Smooth muscle cell (in vitro differentiated cells): Measurements from ENCODE around the gene OTUD7B. TPM values are rescaled to one million over a fixed set of nuclear protein-coding genes. Genes with fewer than 3 reads are reported as not detected.

Experiments
- DNase-seq: peaks from one replicate; lab custom pipeline; 2025; ENCODE audit not compliant: unreplicated experiment; lab: John Stamatoyannopoulos, UW
- H2AFZ ChIP-seq: fragments of 200-600 bp; sonication (generic); 2 replicates; pipeline ENCODE4 v1.6.0; 2016; ENCODE audit warnings: antibody characterized with exemption, low read depth, mild to moderate bottlenecking
- H3F3A ChIP-seq: fragments of 200-600 bp; sonication (generic); 2 replicates; pipeline ENCODE4 v1.6.0; 2017; ENCODE audit warnings: antibody characterized with exemption, low read depth
- H3K27ac ChIP-seq: fragments of 200-600 bp; sonication (generic); 2 replicates; pipeline ENCODE4 v1.5.1; 2016; ENCODE audit warnings: low read depth, mild to moderate bottlenecking
- H3K27me3 ChIP-seq: fragments of 200-600 bp; sonication (generic); 2 replicates; pipeline ENCODE4 v1.6.1; 2016; ENCODE audit warnings: low read depth, mild to moderate bottlenecking
- H3K36me3 ChIP-seq: fragments of 200-600 bp; sonication (generic); 2 replicates; pipeline ENCODE4 v1.5.1; 2016; ENCODE audit warnings: low read depth
- H3K4me1 ChIP-seq: fragments of 200-600 bp; sonication (generic); 2 replicates; pipeline ENCODE4 v1.5.1; 2016; ENCODE audit warnings: low read depth
- H3K4me2 ChIP-seq: fragments of 200-600 bp; sonication (generic); 2 replicates; pipeline ENCODE4 v1.6.0; 2016; ENCODE audit warnings: mild to moderate bottlenecking
- H3K4me3 ChIP-seq: fragments of 200-600 bp; sonication (generic); 2 replicates; pipeline ENCODE4 v1.5.1; 2016; ENCODE audit warnings: mild to moderate bottlenecking
- H3K79me2 ChIP-seq: fragments of 200-600 bp; sonication (generic); 2 replicates; pipeline ENCODE4 v1.6.0; 2016; ENCODE audit warnings: low read depth, mild to moderate bottlenecking
- H3K9ac ChIP-seq: fragments of 200-600 bp; sonication (generic); 2 replicates; pipeline ENCODE4 v1.6.0; 2016; ENCODE audit warnings: low read depth
- H3K9me3 ChIP-seq: fragments of 200-600 bp; sonication (generic); replicated peaks from 2 replicates; pipeline ENCODE4 v1.5.1; 2016; ENCODE audit warnings: low read depth
- H4K20me1 ChIP-seq: fragments of 200-600 bp; sonication (generic); 2 replicates; pipeline ENCODE4 v1.6.0; 2016; ENCODE audit warnings: low read depth
- WGBS: methylation state at CpG from one replicate; pipeline ENCODE4 v1.1.7; 2016; ENCODE audit warnings: low lambda C conversion rate; 5-methylcytosine and 5-hydroxymethylcytosine counted together
- polyA plus RNA-seq: library from polyadenylated mRNA; unstranded; fragments of >200 nt; fragmentation: Nextera tagmentation; extraction: Ambion mirVana; gene quantifications from 2 replicates; pipeline ENCODE4 v1.2.1, GENCODE V29; 2016
- total RNA-seq: library from RNA; depleted of rRNA; stranded (reverse); fragments of >200 nt; gene quantifications from 2 replicates; pipeline ENCODE4 v1.2.3, GENCODE V29; 2014
- TF ChIP-seq, protein P1 (sequence below): fragments of 200-600 bp; sonication (generic); IDR thresholded peaks from 2 replicates; pipeline ENCODE4 v1.5.1; 2017; ENCODE audit warnings: borderline replicate concordance, mild to moderate bottlenecking, antibody characterized with exemption; ENCODE audit not compliant: insufficient read depth, poor library complexity, severe bottlenecking

The OTUD7B gene
- total and polyA plus RNA-seq, 2 experiments from 2014 or later = 1.9 to 16.1 TPM

DNA sequence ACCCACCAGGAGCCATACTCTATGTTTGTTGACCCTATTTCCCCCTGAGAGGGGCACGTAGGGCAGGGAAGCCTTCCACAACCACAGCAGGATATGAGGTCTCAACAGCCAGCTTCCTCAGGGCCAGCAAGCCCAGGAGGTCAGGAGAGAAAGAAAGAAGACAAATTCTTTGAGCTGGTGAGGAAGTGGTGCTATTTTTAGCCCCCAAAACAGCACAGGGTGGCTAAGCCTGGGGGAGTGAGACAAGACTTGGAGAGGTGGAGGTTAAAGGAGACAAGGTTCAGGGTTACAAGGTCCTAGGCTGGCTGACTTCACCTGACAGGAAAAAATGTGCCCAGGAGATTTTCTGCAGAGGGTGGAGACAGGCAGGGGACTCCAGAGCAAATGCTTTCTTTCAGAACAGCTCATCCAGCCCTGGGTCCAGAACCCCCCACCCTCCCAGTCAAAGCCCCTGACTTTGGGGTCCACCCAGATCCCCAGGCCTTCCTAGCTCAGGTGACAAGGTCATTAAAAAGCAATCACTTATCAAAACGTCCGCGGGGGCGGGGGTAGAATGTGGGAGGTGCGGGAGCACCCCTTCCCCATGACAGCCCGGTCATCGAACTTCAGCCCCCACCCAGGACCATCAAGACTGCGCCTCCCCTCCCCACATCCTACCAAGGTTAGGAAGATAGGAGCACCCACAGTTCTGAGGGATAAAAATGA is 94.2 kb downstream of the OTUD7B start:
- Histone ChIP-seq H3K79me2 (peaks cover 8% of the 10 kb centered on the region), H3K27me3 (no peaks in the 10 kb centered on the region), H4K20me1 (no peaks in the 10 kb centered on the region), H3K4me3 (peak overlapping the region; percentile 89), H3K4me2 (peak overlapping the region; percentile 99), H3F3A (no peaks in the 10 kb centered on the region), H2AFZ (peak overlapping the region; percentile 82), H3K4me1 (peaks cover 12% of the 10 kb centered on the region), H3K27ac (no peak overlapping the region), H3K36me3 (no peaks in the 10 kb centered on the region), H3K9ac (no peak overlapping the region), H3K9me3 (no peaks in the 10 kb centered on the region)
- TF ChIP-seq, protein P1, sequence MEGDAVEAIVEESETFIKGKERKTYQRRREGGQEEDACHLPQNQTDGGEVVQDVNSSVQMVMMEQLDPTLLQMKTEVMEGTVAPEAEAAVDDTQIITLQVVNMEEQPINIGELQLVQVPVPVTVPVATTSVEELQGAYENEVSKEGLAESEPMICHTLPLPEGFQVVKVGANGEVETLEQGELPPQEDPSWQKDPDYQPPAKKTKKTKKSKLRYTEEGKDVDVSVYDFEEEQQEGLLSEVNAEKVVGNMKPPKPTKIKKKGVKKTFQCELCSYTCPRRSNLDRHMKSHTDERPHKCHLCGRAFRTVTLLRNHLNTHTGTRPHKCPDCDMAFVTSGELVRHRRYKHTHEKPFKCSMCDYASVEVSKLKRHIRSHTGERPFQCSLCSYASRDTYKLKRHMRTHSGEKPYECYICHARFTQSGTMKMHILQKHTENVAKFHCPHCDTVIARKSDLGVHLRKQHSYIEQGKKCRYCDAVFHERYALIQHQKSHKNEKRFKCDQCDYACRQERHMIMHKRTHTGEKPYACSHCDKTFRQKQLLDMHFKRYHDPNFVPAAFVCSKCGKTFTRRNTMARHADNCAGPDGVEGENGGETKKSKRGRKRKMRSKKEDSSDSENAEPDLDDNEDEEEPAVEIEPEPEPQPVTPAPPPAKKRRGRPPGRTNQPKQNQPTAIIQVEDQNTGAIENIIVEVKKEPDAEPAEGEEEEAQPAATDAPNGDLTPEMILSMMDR = no peak
- 13% methylated on average over 8 of the region's 9 CpGs for WGBS
- DNase-seq = no peak

DNA sequence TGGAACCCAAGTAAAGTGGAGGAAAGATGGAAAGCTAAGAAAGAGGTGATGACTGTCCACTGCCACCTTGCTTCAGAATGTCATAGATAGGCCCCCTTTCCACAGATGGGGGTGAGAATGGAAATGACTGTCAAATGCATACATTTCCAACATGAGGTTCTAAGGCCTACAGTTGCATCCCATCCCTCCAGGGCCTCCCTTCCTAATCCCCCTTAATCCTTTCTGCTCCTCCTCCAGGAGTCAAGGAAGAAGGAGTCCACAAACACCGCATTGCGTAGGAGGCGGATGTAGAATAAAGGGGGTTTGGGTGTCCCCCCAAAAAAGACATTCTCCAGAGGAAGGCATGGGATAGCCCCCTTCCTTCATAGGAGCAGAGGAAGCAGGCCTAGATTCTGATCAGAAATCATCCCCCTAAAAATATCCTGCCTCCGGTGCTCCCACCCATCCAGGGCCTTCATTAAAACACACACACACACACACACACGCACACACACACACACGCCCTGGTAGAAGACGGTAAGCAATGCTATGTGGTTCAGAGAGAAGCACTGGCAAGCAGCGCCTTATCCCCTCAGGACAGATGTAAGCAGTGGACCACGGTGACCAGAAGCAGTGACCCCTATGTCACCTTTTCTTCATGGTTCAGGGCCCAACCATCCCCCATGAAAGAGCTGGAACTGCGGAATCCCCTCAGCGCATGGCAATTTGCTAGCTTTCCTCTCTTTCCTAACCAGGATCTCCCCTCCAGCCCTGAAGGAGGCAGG is 94.9 kb downstream of the OTUD7B start:
- Histone ChIP-seq H3K9me3 (no peaks in the 10 kb centered on the region), H3K27ac (no peak overlapping the region), H3K79me2 (peaks cover 8% of the 10 kb centered on the region), H4K20me1 (no peaks in the 10 kb centered on the region), H2AFZ (no peak overlapping the region), H3F3A (no peaks in the 10 kb centered on the region), H3K9ac (no peak overlapping the region), H3K27me3 (no peaks in the 10 kb centered on the region), H3K4me3 (no peak overlapping the region), H3K4me1 (peaks cover 12% of the 10 kb centered on the region), H3K36me3 (no peaks in the 10 kb centered on the region), H3K4me2 (peak overlapping the region; percentile 99)
- WGBS = 83% methylated on average over 11 of the region's 11 CpGs
- TF ChIP-seq, protein P1 = no peak
- DNase-seq = no peak

DNA sequence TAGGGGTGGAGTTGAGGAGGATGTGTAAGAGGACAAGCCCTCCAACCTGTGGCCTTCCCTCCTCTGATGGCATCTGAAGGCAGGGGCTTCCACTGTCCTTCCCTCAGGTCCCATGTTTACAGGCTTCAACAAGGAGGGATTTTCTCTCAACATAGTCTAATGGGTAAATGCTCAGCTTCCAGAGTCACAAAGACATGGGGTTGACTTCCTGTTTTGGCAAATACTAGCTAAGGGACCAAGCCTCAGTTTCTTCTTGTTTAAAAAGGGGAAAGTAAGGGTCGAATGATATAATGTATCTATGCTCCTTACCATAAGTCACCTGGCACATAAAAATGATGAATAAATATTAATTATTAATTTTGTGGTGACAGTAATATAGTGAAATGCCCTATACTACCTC is 96.0 kb downstream of the OTUD7B start:
- H3K9ac ChIP-seq = no peak overlapping the region
- no peak overlapping the region for H3K4me2 ChIP-seq
- no peaks in the 10 kb centered on the region for H3K27me3 ChIP-seq
- no peaks in the 10 kb centered on the region for H3K36me3 ChIP-seq
- no peak for DNase-seq
- H3K4me1 ChIP-seq = peaks cover 12% of the 10 kb centered on the region
- no peak overlapping the region for H3K4me3 ChIP-seq
- peaks cover 8% of the 10 kb centered on the region for H3K79me2 ChIP-seq
- TF ChIP-seq, protein P1 = no peak
- no peaks in the 10 kb centered on the region for H3K9me3 ChIP-seq
- no peak overlapping the region for H2AFZ ChIP-seq
- WGBS = 91% methylated on average over 1 of the region's 1 CpG
- no peak overlapping the region for H3K27ac ChIP-seq
- H4K20me1 ChIP-seq = no peaks in the 10 kb centered on the region
- H3F3A ChIP-seq = no peaks in the 10 kb centered on the region
